Chondrocyte (in vitro differentiated cells): Measurements from ENCODE around the gene SEPSECS. TPM values are rescaled to one million over a fixed set of nuclear protein-coding genes. Genes with fewer than 3 reads are reported as not detected.

Experiments used
- DNase-seq: peaks from one replicate; pipeline ENCODE4 v3.0.0; 2021; ENCODE audit warnings: mixed read lengths, low spot score
- H3K27ac Mint-ChIP-seq: one replicate; pipeline ENCODE4 v1.8.0; 2021; ENCODE audit warnings: mild to moderate bottlenecking, moderate library complexity, mixed read lengths; ENCODE audit not compliant: unreplicated experiment
- H3K27me3 Mint-ChIP-seq: 2 replicates; pipeline ENCODE4 v1.8.0; 2021; ENCODE audit warnings: low read depth, mixed read lengths
- H3K36me3 Mint-ChIP-seq: 2 replicates; pipeline ENCODE4 v1.8.0; 2021; ENCODE audit warnings: low read depth, mixed read lengths
- H3K4me1 Mint-ChIP-seq: 2 replicates; pipeline ENCODE4 v1.8.0; 2021; ENCODE audit warnings: low read depth, mild to moderate bottlenecking, mixed read lengths
- H3K4me3 Mint-ChIP-seq: one replicate; pipeline ENCODE4 v1.8.0; 2021; ENCODE audit warnings: mild to moderate bottlenecking, moderate library complexity, mixed read lengths; ENCODE audit not compliant: unreplicated experiment
- H3K9me3 Mint-ChIP-seq: 2 replicates; pipeline ENCODE4 v1.8.0; 2021; ENCODE audit warnings: low read depth, mixed read lengths
- CTCF ChIP-seq: fragments of 200-600 bp; sonication (generic); IDR thresholded peaks from 2 replicates; pipeline ENCODE4 v1.5.0; 2021; ENCODE audit warnings: antibody characterized with exemption, mild to moderate bottlenecking, moderate library complexity
- total RNA-seq: library from RNA; stranded (reverse); gene quantifications from 3 replicates; pipeline ENCODE4 v1.2.1, GENCODE V29; 2021

Gene SEPSECS
- total RNA-seq, 1 donor from 2014 or later, result 5.4 TPM

- no peaks in the 10 kb centered on the region for H3K9me3 Mint-ChIP-seq
- no peaks in the 10 kb centered on the region for H3K27me3 Mint-ChIP-seq
- DNase-seq, result no peak
- H3K4me1 Mint-ChIP-seq, result peaks cover 27% of the 10 kb centered on the region
- H3K36me3 Mint-ChIP-seq, result no peaks in the 10 kb centered on the region
- no peak overlapping the region for H3K4me3 Mint-ChIP-seq
- H3K27ac Mint-ChIP-seq, result no peak overlapping the region
- TF ChIP-seq CTCF, result no peak
Observed at GRCh38 chr4:25157081-25157480, 3.2 kb downstream of the SEPSECS start.

GRCh38 chr4:25155947-25156346 lies 4.3 kb downstream of the SEPSECS start:
- no peak for TF ChIP-seq CTCF
- no peaks in the 10 kb centered on the region for H3K27me3 Mint-ChIP-seq
- H3K9me3 Mint-ChIP-seq, result no peaks in the 10 kb centered on the region
- H3K27ac Mint-ChIP-seq, result no peak overlapping the region
- no peak overlapping the region for H3K4me3 Mint-ChIP-seq
- no peak for DNase-seq
- H3K36me3 Mint-ChIP-seq, result no peaks in the 10 kb centered on the region
- H3K4me1 Mint-ChIP-seq, result peaks cover 17% of the 10 kb centered on the region

- Mint-ChIP-seq H3K4me1 (peaks cover 9% of the 10 kb centered on the region), H3K27me3 (no peaks in the 10 kb centered on the region), H3K36me3 (no peaks in the 10 kb centered on the region), H3K27ac (no peak overlapping the region), H3K9me3 (no peaks in the 10 kb centered on the region), H3K4me3 (no peak overlapping the region)
- TF ChIP-seq CTCF, result no peak
- no peak for DNase-seq
Observed at GRCh38 chr4:25154594-25155265, 5.5 kb downstream of the SEPSECS start.

GRCh38 chr4:25146076-25146475 lies 14.2 kb downstream of the SEPSECS start:
- no peak overlapping the region for H3K4me3 Mint-ChIP-seq
- no peak for DNase-seq
- H3K27me3 Mint-ChIP-seq, result no peaks in the 10 kb centered on the region
- no peak overlapping the region for H3K27ac Mint-ChIP-seq
- no peaks in the 10 kb centered on the region for H3K9me3 Mint-ChIP-seq
- H3K4me1 Mint-ChIP-seq, result no peaks in the 10 kb centered on the region
- no peaks in the 10 kb centered on the region for H3K36me3 Mint-ChIP-seq
- no peak for TF ChIP-seq CTCF

- no peaks in the 10 kb centered on the region for H3K27me3 Mint-ChIP-seq
- H3K4me3 Mint-ChIP-seq, result no peak overlapping the region
- DNase-seq, result no peak
- H3K36me3 Mint-ChIP-seq, result peaks cover 2% of the 10 kb centered on the region
- peak; percentile 89 for TF ChIP-seq CTCF
- H3K27ac Mint-ChIP-seq, result no peak overlapping the region
- H3K4me1 Mint-ChIP-seq, result no peaks in the 10 kb centered on the region
- H3K9me3 Mint-ChIP-seq, result no peaks in the 10 kb centered on the region
Observed at GRCh38 chr4:25144870-25145481, 15.3 kb downstream of the SEPSECS start.
